C1 segment of cervical spinal cord (tissue), 14 donors: ENCODE results near the gene DKK1.

Source experiments
- DNase-seq, 14 donors: peaks; one replicate each; lab custom pipeline; 2025; lab: John Stamatoyannopoulos, UW

The DKK1 gene, protein sequence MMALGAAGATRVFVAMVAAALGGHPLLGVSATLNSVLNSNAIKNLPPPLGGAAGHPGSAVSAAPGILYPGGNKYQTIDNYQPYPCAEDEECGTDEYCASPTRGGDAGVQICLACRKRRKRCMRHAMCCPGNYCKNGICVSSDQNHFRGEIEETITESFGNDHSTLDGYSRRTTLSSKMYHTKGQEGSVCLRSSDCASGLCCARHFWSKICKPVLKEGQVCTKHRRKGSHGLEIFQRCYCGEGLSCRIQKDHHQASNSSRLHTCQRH

DNA sequence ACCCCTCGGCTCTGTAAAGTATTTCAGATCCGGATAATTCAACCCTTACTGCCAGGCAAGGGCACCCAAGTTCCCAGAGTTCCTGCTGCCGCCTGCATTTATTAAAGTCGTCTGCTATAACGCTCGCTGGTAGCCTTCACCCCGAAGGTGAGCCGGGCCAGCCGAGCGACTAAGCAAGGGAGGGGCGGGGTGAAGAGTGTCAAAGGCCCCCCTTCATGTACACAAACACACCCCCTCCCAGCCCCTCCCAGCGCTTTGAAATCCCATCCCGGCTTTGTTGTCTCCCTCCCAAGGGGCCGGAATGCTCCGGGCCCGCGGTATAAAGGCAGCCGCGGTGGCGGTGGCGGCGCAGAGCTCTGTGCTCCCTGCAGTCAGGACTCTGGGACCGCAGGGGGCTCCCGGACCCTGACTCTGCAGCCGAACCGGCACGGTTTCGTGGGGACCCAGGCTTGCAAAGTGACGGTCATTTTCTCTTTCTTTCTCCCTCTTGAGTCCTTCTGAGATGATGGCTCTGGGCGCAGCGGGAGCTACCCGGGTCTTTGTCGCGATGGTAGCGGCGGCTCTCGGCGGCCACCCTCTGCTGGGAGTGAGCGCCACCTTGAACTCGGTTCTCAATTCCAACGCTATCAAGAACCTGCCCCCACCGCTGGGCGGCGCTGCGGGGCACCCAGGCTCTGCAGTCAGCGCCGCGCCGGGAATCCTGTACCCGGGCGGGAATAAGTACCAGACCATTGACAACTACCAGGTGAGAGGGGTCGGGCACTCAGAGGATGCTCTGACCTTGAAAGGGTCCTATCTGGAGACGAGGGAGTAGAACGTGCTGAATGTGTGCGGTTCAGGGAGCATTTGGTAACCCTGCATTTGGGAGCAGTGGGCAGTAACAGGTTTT lies at the start of gene DKK1:
Gene DKK1, plus strand, starts transcription at position 349 of the 889 bp plus-strand sequence. Its CDS starts 154 bp downstream, at position 503.
- DNase-seq, result peak in 10 of 14 donors; percentile 10 to 75 (median 43)

DNA sequence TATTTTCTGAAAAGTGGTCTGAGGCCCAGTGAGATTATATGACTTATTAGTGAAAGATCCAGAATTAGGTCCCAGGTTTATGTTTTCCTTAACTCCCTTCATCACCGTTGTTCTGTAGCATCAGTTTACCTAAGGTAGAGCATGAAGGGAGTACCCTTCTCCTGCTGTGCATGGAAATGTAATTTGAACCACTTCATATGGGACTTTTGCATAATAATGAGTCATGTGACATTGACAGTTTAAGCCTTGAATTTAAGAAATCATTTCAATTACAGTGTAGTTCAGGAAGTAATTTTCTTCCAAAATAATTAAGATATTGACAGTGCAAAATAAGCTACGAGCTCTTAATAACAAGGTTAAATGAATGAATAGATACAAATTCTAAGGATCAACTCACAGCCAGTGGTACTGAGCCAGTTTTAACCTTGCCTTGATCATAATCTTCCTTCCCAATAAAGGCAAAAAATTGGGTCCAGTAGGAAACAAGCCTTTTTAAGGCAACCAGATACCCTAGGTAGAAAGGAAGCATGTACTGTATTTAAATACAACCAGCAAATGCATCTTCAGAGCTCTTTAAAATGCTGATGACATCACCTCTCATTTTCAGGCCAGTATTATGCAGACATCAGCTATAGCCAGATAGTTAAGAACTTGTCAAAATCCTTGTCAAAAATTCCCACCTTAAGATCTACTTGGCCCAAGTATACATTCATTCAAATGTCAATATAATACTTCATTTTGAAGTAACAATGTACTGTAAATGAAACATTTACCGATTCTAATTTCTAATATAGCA lies 48.8 kb upstream of the DKK1 start:
- DNase-seq, result no peak

DNA sequence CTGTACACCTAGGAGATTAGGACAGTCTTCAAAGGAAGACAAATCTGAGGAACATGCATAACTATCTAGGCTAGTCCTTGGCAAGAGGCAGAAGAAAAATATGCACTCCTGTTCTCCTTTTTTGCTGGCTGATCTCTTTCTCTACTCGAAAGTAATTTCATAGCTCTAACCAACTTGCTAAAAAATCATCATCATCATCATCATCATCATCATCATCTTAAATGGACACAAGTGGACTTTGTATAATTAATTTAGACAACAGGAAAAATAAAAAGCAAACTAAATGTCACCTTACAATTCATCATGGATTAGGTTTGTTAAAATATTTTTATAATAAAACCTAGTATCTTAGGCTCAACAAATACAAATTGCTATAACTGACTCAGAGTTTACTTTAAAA lies 47.2 kb upstream of the DKK1 start:
- DNase-seq, result no peak

DNA sequence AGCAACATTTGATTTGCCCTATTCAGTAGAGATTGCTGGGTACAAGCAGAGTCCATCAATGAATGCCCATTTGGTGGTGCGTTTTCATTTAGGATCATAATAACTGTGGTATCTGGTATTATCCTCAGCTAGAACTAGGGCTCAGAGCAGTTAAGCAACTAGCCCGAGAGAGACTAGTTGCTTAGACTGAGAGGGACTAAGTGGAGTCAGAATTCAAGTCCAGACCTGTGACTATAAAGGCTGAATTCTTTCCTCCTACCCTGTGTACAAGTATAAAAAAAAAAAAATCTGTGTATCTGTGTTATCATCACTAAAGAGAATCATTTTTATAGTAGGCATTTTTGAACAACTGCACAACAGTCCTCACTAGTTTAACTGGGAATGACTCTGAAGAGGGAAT lies 45.3 kb upstream of the DKK1 start:
- DNase-seq, result no peak

DNA sequence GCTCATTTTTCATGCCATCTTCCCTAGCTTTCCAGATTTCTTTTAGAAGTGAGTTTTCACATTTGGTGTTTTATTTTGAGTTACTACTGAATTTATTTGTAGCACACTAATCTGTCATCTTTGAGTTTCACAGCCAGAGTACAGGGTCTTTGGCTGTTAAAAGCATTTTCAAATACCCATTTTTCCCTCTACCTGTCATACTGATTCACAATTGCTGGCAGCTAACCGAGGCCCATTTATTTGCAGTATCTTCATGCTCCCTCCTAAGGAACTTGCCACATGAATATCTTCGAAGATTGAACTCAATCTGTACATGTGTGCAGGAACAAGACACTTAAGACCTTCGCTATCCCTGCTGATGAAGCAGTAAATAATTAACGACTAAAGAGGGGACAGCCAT lies 44.8 kb upstream of the DKK1 start:
- no peak for DNase-seq

DNA sequence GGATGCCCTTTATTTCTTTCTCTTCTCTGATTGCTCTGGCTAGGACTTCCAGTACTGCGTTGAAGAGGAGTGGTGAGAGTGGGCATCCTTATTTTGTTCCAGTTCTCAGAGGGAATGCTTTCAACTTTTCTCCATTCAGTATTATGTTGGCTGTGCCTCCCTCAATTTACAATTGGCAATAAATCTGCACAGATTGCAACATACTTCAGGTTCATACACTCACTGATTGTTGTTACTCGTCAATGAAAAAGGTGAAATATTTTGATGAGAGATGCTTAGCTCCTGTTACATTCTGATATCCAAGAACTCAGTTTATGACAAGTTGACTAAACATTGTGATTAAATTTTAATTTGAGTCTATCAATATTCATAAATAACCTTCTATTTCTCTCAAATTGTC lies 37.9 kb upstream of the DKK1 start:
- DNase-seq, result no peak

DNA sequence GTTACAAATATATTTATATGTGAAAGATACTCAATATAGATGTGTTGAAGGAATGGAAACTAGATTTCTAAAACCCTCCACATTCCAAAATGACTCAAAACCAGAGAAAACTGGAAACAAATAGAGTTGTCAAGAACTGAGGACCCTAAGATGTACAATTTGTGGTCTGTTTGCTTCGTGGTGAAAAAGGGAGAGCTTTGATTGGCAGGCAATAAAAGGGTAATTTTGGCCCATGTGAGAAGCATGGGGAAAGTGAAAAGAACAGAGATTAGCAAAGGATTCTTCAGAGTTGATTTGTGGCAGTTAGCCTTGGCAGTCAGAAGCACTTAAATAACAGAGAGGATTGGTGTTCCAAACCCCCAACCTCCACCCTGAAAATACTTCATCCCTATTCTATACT lies 37.1 kb upstream of the DKK1 start:
- DNase-seq, result no peak

DNA sequence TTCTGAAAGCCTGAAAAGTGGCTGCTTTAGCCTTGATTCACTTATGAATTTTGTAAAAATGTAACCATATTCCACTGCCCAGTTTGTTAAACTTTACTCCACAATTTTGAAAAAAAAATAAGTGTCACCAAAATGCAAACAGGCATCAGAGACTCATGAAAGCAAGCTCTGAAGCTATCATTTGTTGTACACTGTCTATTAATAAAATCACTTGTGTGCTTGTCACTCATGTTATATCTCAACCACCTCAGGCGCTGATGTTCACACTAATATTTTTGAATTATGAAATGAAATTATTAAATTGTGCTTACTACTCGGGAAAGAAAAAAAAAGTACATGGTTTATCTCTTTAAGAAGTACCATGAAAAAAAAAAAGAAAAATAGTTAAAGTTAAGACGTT lies 34.5 kb upstream of the DKK1 start:
- no peak for DNase-seq

DNA sequence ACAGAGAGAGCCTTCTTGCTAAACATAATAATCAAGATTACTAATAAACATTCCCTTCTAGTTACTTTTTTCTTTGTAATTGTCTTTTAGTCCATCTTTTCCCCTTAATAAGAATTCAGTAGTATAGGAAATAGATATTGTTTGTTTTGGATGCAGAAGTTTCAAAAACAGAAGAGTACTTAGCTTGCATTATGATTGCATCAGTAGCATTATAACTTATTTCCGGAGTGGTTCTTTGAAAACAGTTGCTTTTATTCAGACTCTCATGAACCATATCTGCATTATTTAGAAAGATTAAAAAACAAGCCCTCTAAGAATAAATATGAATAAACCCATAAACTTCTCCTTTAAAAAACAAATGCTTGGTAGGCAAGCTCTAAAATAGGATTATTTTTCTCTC lies 34.0 kb upstream of the DKK1 start:
- no peak for DNase-seq

DNA sequence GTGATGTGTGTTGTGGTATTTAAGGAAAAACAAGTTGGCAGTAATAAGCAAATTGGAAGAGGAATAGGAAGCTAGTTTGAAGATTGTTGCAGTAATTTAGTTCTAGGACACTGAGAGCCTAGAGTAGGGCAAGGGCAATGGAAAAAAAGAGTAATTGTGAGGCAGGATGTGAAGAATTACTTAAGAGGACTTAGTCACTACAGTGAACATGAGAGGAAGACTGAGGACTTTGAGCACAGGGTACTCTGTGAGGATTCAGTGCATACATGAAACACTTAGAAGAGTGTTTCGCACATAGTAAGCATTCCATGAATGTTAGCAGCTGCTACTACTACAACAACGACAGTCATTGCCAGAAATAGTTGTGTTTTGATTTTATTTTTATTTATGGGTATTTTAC lies 30.9 kb upstream of the DKK1 start:
- DNase-seq, result no peak

DNA sequence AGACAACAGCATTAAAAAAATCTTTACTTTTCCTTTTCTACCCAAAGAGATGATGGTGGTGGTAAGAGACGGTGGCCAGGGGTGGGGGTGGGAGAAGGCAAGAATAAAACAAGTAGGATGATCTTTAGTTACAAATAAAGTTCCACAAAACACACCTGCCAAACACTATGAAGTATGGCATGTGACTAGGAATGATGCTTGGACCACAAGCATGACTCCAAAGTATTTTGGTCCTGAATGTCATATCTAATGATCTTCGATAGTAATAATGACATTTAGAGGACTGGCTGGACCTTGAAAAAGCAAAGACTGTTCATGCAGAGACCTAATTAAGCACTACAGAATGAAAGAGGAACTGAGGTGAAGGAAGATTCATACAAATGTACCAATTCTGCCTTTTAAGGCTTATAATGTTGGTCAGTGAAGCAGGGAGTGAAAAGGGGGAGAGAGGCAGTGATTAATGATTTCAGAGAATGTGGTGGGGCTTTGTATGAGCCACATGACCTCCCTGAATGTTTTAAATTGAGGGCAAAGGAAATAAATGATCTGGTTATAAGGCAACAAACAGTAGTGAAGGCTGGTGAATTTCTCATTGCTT lies 29.6 kb upstream of the DKK1 start:
- no peak for DNase-seq

DNA sequence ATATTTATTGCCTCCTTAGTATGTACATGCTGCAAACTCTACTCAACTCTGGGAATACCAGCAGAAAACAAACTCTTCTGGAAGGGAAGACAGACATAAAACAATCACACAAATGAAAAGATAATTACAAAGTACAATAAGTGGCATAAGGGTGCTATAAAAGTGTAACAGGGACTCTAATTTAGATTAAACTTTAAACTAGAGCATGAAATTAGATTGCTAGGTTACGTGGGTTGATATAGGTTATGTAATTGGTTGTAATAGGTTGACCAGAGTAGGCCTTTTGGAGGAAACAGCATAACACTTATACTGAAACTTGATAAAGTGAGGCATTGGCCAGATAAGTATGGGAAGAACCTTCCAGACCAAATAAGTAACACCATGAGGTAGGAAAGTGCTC lies 26.2 kb upstream of the DKK1 start:
- DNase-seq, result no peak

DNA sequence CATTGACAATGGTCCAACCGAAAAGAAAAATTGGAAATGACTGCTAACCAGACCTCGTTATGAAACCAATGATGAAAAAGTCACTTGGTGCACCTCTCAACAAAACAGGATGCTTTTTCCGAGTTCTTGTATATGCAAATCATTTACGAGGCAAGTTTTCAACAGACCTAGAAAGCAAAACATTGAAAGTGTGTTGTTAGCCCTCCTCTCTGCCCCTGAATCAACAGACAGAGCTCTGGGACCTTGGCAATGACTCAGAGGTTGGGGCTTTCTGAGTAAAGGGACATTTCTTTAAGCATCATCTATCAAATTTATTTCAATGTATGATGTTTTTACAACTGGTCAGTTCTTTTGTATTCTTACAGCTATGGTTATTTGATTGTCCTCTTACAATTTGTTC lies 16.3 kb upstream of the DKK1 start:
- DNase-seq, result no peak

DNA sequence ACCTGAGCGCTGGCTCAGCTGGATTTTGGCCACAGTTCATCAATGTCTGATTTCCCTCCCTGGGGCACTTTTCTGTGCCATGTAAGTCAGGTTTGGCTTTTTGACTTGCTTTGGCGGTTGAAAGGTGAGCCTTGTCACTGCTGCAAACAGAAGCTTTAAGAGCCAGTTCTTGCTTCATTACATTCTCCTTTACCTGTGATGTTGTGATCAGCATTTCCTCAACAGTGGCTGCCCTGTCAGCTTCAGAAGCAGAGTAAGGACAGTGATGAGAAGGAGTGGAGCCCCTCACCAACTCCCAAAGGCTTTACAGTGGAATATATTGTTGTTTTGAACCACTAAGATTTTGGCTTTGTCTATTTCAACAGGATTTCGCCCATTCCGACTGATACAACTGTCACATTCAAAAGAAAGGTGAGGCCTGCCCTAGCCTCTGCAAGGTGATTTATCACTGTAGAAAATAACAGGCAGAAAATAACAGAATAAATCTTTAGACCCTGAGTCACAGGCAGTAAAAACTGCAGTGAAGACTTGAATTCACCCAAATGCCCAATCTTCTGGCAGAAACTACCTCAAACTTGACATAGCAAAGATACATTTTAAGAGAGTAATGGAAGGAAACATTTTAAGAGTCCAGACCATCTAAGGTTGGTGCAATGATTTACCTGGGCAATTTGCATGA lies 13.3 kb upstream of the DKK1 start:
- no peak for DNase-seq

DNA sequence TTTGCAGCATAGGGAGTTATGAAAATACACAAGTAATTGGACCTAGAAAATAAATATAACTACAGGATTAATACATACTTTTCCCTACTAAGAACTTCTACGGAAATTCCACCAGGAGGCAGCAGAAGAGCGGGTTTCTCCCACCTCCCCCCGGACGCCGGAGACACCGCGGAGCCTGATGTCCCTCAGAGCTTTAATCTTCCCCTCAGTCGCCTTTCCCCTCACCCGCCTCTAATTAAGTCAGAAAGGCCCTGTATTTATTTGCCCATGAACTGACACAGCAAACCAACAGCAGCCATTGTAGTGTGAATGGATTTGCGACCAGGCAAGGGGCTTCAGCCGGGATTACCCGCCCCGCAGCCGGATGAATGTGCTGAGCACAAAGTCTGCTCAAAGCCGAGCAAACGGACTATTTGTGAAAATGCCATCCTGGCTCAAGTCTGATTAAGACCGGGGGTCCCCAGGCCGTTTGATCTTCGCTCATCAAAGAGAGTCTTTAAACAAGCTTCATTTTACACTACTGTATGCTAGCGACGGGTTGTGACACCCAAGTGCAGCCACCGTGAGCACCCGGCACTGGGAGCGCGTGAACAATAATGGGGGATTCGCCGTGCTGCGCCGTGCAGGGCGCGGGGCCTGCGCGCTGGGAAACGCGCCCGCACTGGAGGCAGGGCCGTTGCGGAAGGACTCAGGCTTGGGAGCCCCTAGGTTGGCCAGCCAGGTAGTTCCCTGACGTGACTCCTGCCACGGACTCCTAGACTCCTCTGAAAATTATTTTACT lies 5.6 kb upstream of the DKK1 start:
- DNase-seq, result peak in 10 of 14 donors; percentile 24 to 84 (median 62)

DNA sequence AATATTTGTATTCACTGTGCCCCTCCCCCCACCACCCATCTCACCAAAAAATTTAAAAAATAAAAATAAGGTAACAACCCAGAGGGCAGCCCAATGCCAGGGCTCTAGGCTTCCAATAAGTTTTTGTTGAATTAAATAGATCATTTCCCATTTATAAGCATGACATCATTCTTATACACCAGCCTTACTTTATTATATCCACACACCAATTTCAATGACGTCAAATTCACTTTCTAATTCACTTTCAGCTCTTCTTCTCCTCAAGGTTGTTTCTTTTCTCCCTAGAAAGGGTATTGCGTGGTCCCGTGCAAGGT lies 1.2 kb upstream of the DKK1 start:
- DNase-seq, result no peak

DNA sequence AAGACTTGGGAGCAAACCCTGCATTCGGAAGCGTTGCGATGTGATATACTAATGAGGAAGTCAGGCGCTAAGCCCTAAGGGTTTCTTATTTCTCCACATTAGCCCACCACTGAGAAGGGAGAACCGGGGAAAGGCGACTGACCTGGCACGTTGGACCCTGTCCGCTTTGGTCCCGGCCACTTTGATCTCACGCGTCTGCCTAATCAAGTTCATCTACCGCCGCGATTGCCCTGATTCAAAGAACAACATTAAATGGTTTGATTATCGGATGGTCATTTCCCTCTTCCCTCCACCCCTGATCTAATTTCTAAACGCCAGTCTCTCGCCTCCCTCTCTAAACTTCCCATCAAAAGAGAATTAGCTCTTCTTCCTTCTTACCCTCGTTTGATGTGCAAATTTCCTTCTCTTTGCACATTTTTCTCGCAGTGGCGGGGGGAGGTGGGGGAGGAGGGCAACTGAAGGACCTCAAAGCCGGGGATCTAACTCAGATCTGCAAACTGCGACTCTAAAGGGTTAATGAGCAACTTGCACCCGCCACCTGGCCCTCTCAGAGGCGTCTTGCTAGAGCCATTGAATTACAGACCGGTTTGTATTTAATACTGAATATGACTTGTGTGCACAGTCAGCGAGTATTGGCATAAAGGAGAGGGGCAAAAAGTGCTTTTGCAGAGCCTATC lies 687 bp upstream of the DKK1 start:
- DNase-seq, result no peak

DNA sequence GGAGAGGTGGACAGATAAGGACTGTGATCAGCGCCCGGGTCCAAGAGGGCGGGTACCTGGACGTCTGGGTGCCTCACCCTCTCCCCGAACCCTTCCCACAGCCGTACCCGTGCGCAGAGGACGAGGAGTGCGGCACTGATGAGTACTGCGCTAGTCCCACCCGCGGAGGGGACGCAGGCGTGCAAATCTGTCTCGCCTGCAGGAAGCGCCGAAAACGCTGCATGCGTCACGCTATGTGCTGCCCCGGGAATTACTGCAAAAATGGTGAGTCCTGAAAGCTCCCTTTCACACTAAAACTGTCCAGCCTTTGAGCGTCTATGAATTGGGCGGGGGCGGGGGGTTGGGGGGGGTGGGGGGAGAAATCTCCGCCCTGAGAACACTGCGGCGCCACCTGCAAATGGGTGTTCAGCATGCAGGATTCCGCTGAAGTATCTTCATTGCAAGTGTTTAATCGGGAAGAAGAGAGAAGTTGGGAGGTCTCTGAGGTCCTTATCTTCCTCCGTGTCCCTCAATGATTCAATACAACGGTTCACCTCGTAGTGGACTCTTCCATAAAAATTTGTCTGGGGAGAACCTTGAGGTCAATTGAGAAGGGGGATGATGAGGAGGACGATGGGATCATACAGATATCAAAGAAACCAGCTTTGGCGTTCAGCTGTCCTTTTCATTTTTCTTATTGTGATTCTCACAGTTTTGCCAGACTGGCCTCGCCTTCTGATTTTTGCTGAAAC lies 906 bp downstream of the DKK1 start:
- DNase-seq, result no peak

DNA sequence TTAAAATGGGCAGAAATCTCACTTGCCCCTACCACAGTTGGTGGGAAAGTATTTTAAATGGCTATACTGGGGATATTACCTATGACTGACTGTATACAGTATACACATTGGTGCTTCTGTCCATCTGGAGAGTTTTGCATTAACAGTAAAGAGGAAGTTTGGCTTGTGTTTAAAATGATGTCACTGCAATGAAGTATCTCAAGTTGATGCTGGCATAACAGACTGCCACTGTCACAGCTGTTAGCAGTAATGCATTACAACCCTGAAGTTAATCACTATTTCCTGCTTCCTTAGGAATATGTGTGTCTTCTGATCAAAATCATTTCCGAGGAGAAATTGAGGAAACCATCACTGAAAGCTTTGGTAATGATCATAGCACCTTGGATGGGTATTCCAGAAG lies 1.9 kb downstream of the DKK1 start:
- DNase-seq, result no peak
